NOMO-1 treated with DMSO at 0.1 percent for 48 hours (cell line): ENCODE measurements around the gene LYG1.
"Not testable (repeated sequence)": the region's sequence is repeated elsewhere in the genome, so short reads cannot be mapped to it uniquely, and the experiment has no call there.

Source experiments
- DNase-seq: peaks from one replicate; lab custom pipeline; 2025; ENCODE audit not compliant: unreplicated experiment; lab: John Stamatoyannopoulos, UW

The LYG1 gene

DNA sequence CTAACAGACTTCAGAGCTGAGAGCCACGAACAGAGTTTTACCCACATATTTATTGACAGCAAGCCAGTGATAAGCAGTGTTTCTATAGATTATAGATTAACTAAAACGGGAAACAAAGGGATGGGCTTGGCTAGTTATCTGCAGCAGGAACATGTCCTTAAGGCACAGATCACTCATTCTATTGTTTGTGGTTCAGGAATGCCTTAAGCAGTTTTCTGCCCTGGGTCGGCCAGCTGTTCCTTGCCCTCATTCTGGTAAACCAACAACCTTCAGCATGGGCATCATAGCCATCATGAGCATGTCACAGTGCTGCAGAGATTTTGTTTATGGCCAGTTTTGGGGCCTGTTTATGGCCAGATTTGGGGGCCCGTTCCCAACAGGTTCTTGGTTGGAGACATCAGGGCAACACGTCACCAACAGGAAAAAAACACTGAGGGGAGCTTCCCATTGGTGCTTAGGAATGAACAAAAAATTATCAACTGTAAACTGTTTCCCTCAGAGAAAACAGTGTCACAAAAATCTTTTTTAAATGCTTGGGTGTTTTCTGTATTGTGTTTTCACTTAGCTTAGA lies 22.7 kb downstream of the LYG1 start:
- DNase-seq = not testable (repeated sequence)

- DNase-seq = no peak
These were observed 25.1 kb downstream of the LYG1 start for GRCh38 chr2:99275882-99276281.

GRCh38 chr2:99261242-99261641 lies 39.8 kb downstream of the LYG1 start:
- DNase-seq = no peak

- no peak for DNase-seq
These were observed 40.8 kb downstream of the LYG1 start for GRCh38 chr2:99260184-99260583.

GRCh38 chr2:99259465-99259864 lies 41.5 kb downstream of the LYG1 start:
- DNase-seq = peak; percentile 27

DNA sequence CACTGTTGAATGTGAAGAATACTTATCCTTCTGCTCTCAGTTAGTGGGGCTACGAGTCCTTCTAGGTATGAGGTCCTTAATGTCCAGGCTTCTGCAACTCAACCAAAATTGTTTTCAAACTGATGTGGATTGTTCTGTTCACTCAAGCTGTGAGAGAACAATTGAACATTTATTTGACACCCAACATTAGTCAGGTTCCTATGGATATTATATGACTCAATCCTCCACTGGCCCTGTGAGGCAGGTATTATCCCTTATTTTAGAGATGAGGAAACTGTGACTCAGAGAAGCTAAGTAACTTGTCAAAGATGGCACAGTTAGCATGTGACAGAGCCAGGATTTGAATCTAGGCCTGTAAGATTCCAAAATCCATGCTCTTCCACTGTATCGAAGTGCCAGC lies 44.3 kb downstream of the LYG1 start:
- no peak for DNase-seq

DNA sequence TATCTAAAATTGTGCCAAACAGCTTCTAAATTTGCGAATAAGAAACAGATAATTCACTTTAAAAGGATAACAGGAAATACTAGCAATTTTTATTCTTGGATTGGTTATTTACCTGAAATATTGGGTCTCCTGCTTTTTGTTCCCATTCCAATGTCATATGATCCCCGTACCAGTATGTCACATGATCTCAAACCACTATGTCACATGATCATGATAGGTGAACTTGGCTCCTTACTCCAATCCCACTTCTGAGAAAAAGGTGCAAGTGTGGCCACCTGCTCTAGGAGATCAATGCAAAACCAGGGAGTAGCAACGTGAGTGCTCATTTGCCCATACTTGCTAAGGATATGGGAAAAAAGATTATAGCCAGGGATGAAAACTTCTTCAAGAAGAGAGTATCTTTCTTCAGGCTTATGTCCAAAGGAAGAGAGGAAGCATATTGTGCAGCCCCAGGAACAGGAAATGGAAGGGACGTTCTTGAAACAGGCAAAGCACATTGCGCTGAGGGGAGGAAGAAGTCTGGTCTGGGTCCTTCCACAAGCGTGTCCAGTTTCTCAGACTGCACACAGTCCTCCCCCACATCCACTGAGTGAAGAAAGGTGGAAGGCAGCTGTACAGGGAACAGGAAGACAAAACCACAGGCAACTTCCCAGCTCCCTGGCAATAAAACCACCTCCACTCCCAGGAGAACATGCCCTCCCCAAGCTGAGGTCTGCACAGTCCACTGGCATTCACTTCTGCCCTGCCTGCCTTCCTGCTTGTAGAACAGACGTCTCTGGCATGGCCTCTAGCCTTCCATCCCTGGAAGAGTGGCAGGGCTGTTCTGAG lies 45.3 kb downstream of the LYG1 start, which contains the start of gene LYG2:
Gene LYG2 (minus strand): TSS at position 176 of the 828 bp plus-strand sequence. CDS start 1,406 bp downstream, outside the sequence.
- no peak for DNase-seq

DNA sequence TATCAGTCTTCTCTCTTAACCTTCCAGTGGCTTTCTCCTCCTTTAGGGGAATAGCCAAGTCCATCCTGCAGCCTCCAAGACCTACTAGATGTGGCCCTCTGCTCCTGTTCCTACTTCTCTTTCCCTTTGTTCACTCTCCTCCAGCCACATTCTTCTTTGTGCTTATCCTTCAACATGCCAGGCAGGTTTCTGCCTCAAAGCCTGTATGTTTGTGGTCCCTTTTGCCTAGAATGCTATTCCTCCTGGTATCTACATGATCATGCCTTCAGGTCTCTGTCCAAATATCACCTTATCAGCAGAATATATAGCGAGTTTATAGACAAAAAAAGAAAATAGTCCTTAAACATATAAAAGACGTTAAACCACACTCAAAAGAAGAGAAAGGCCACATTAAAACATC lies 51.0 kb downstream of the LYG1 start:
- DNase-seq = no peak

- no peak for DNase-seq
These were observed 58.8 kb downstream of the LYG1 start for GRCh38 chr2:99242151-99242550.

DNA sequence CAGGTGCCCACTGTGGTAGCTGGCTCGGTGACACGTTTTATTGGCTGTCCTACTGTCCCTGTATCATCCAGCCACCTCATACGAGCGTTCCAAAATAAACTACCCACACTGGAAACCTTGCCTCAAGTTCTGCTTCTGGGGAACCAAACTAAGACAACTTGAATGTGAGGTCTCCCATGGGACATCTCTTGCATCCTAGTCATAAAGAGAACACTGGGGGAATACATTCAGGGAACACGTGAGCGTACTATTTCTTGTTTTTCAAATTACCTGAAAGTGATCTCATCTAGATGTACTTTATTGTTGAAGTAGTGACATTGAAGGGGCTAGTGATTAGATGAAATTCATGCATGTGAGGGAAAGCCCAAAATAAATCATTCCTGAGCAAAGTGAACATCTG lies 60.6 kb downstream of the LYG1 start:
- no peak for DNase-seq

GRCh38 chr2:99238599-99238998 lies 62.4 kb downstream of the LYG1 start:
- DNase-seq = no peak
